CD4-positive, alpha-beta memory T cell (primary cell): Measurements from ENCODE around the gene RETNLB. TPM values are rescaled to one million over a fixed set of nuclear protein-coding genes. Genes with fewer than 3 reads are reported as not detected.

Experiments
- CTCF ChIA-PET: fragments of 350-600 bp; sonication (Branson Sonifier 250); formaldehyde crosslinking; loops from one replicate; lab custom pipeline; 2021; ENCODE audit warnings: inconsistent platforms; ENCODE audit not compliant: partially characterized antibody; lab: Charles Lee
- POLR2A ChIA-PET: fragments of 350-600 bp; sonication (Branson Sonifier 250); formaldehyde crosslinking; loops from one replicate; lab custom pipeline; 2021; ENCODE audit not compliant: partially characterized antibody; lab: Charles Lee
- DNase-seq, 5 donors: peaks; one replicate each; pipeline versions ENCODE4 v3.0.0 to v3.0.0-alpha.2; 2020 to 2022; ENCODE audit warnings: mixed read lengths in 1 of 5
- H3K27ac ChIP-seq: one replicate; pipeline ENCODE4 v1.7.0; 2013; ENCODE audit warnings: low read depth, low read length
- H3K27me3 ChIP-seq: 2 replicates; pipeline ENCODE4 v1.7.0; 2013; ENCODE audit warnings: mild to moderate bottlenecking, low read length, moderate library complexity; ENCODE audit not compliant: insufficient read depth
- H3K36me3 ChIP-seq: 2 replicates; pipeline ENCODE4 v1.7.0; 2013; ENCODE audit warnings: mild to moderate bottlenecking, low read length, moderate library complexity; ENCODE audit not compliant: insufficient read depth
- H3K4me1 ChIP-seq: 2 replicates; pipeline ENCODE4 v1.7.0; 2013; ENCODE audit warnings: mild to moderate bottlenecking, low read length, moderate library complexity; ENCODE audit not compliant: insufficient read depth
- H3K4me3 ChIP-seq, 2 donors: one replicate each; pipeline ENCODE4 v1.7.0; 2013; ENCODE audit warnings: low read length in 2 of 2, mild to moderate bottlenecking in 1 of 2
- H3K9me3 ChIP-seq, 2 donors: one replicate each; pipeline ENCODE4 v1.7.0; 2013; ENCODE audit warnings: low read length in 2 of 2, control low read depth in 1 of 2; ENCODE audit not compliant: control insufficient read depth in 1 of 2
- H3K27ac Mint-ChIP-seq, 7 donors: one replicate each; pipeline ENCODE4 v1.8.0; 2020 to 2021; ENCODE audit warnings: mixed read lengths in 7 of 7, mild to moderate bottlenecking in 6 of 7, inconsistent platforms in 3 of 7, moderate library complexity in 3 of 7
- H3K27me3 Mint-ChIP-seq, 2 donors: one replicate each; pipeline ENCODE4 v1.8.0; 2020 to 2021; ENCODE audit warnings: mixed read lengths in 2 of 2
- H3K36me3 Mint-ChIP-seq, 2 donors: one replicate each; pipeline ENCODE4 v1.8.0; 2020 to 2021; ENCODE audit warnings: mixed read lengths in 2 of 2, inconsistent platforms in 1 of 2, mild to moderate bottlenecking in 1 of 2
- H3K4me1 Mint-ChIP-seq, 4 donors: one replicate each; pipeline ENCODE4 v1.8.0; 2020 to 2021; ENCODE audit warnings: mixed read lengths in 4 of 4, mild to moderate bottlenecking in 1 of 4
- H3K4me3 Mint-ChIP-seq, 8 donors: one replicate each; pipeline ENCODE4 v1.8.0; 2020 to 2021; ENCODE audit warnings: mixed read lengths in 8 of 8, mild to moderate bottlenecking in 7 of 8, moderate library complexity in 6 of 8, inconsistent platforms in 3 of 8
- H3K9me3 Mint-ChIP-seq, 8 donors: one replicate each; pipeline ENCODE4 v1.8.0; 2020 to 2021; ENCODE audit warnings: mixed read lengths in 8 of 8, mild to moderate bottlenecking in 5 of 8, inconsistent platforms in 3 of 8, moderate library complexity in 1 of 8
- intact Hi-C: fragments of 100-400 bp; cut with micrococcal nuclease; formaldehyde crosslinking; loops from one replicate; pipeline ENCODE4 v1.15.1; 2023
- polyA plus RNA-seq, 2 donors: library from polyadenylated mRNA; unstranded; fragments of 300-500 nt; fragmentation: Illumina TruSeq; gene quantifications; one replicate each; pipeline ENCODE4 v1.2.3, GENCODE V29; 2021
- total RNA-seq, 2 experiments: library from RNA; stranded (reverse); gene quantifications; one replicate each; pipeline ENCODE4 v1.2.3, GENCODE V29; 2021

RETNLB gene
- total RNA-seq (not detected), polyA plus RNA-seq (not detected)

- DNase-seq: no peak
- Mint-ChIP-seq H3K9me3 (peaks cover 0 to 4% (median 0%) of the 10 kb centered on the region in 8 donors), H3K4me3 (no peak within 1 kb of the TSS), H3K4me1 (peaks cover 0 to 8% (median 4%) of the 10 kb centered on the region in 4 donors), H3K27me3 (peaks cover 0 to 2% of the 10 kb centered on the region in 2 donors), H3K36me3 (no peaks in the 10 kb centered on the region), H3K27ac (peak within 1 kb of the TSS in 1 of 7 donors; percentile 41)
- H3K4me1 ChIP-seq: no peaks in the 10 kb centered on the region
- no peaks in the 10 kb centered on the region for H3K27me3 ChIP-seq
- intact Hi-C loops: no loop called here
- ChIA-PET POLR2A (no interaction called here), CTCF (interaction anchor here (4.2 kb wide), 1 partner anchor 157 kb away, joined by 20 read pairs; no protein-coding TSS in a partner anchor)
- H3K4me3 ChIP-seq: no peak within 1 kb of the TSS
- no peaks in the 10 kb centered on the region for H3K36me3 ChIP-seq
- no peak within 1 kb of the TSS for H3K27ac ChIP-seq
- H3K9me3 ChIP-seq: no peaks in the 10 kb centered on the region
Observed at GRCh38 chr3:108757404-108757982, at the start of gene RETNLB. Gene RETNLB, minus strand, starts transcription at chr3:108757410. Its CDS starts 225 bp downstream, at chr3:108757185.

- CTCF ChIA-PET: interaction anchor here (1.2 to 4.9 kb wide), 4 partner anchors 13 to 56 kb away, joined by 3 to 43 read pairs (median 6); no protein-coding TSS in a partner anchor
- no peaks in the 10 kb centered on the region for H3K36me3 Mint-ChIP-seq
- peak; percentile 80 to 90 (median 83) for DNase-seq
- Histone ChIP-seq H3K27me3 (no peaks in the 10 kb centered on the region), H3K9me3 (no peaks in the 10 kb centered on the region), H3K4me1 (peaks cover 18% of the 10 kb centered on the region), H3K4me3 (no peak overlapping the region), H3K27ac (peak overlapping the region; percentile 35), H3K36me3 (no peaks in the 10 kb centered on the region)
- intact Hi-C loops: loop anchor here (1.0 kb wide), 1 partner anchor 12 kb away; no protein-coding TSS in a partner anchor
- no peaks in the 10 kb centered on the region for H3K27me3 Mint-ChIP-seq
- H3K27ac Mint-ChIP-seq: peak overlapping the region; percentile 79 to 93 (median 91)
- peaks cover 15 to 27% (median 21%) of the 10 kb centered on the region in 4 donors for H3K4me1 Mint-ChIP-seq
- peak overlapping the region in 7 of 8 donors; percentile 4 to 73 (median 57) for H3K4me3 Mint-ChIP-seq
- POLR2A ChIA-PET: interaction anchor here (0.5 to 4.2 kb wide), 10 partner anchors 14 to 217 kb away, joined by 3 to 39 read pairs (median 4); partner anchors contain the start of genes CIP2A, DZIP3 and TRAT1
- H3K9me3 Mint-ChIP-seq: peaks cover 0 to 8% (median 4%) of the 10 kb centered on the region in 8 donors
Observed at GRCh38 chr3:108806316-108806715, 49.1 kb upstream of the RETNLB start.

- intact Hi-C loops: no loop called here
- Histone ChIP-seq H3K4me1 (peaks cover 18% of the 10 kb centered on the region), H3K27ac (no peak overlapping the region), H3K36me3 (no peaks in the 10 kb centered on the region), H3K4me3 (no peak overlapping the region), H3K9me3 (no peaks in the 10 kb centered on the region), H3K27me3 (no peaks in the 10 kb centered on the region)
- H3K9me3 Mint-ChIP-seq: peaks cover 0 to 10% (median 5%) of the 10 kb centered on the region in 8 donors
- H3K4me1 Mint-ChIP-seq: peaks cover 15 to 27% (median 21%) of the 10 kb centered on the region in 4 donors
- H3K4me3 Mint-ChIP-seq: peak overlapping the region in 4 of 8 donors; percentile 29 to 69 (median 54)
- CTCF ChIA-PET: interaction anchor here (1.0 to 4.9 kb wide), 2 partner anchors 14 to 143 kb away, joined by 3 to 43 read pairs; no protein-coding TSS in a partner anchor
- POLR2A ChIA-PET: interaction anchor here (0.8 to 4.2 kb wide), 2 partner anchors 16 to 28 kb away, joined by 3 to 35 read pairs; no protein-coding TSS in a partner anchor
- no peaks in the 10 kb centered on the region for H3K36me3 Mint-ChIP-seq
- peak overlapping the region in 5 of 7 donors; percentile 42 to 93 (median 89) for H3K27ac Mint-ChIP-seq
- no peaks in the 10 kb centered on the region for H3K27me3 Mint-ChIP-seq
- no peak for DNase-seq
Observed at GRCh38 chr3:108804966-108805365, 47.8 kb upstream of the RETNLB start.

GRCh38 chr3:108804437-108804836, 47.2 kb upstream of the RETNLB start:
- intact Hi-C loops: no loop called here
- no peaks in the 10 kb centered on the region for H3K9me3 ChIP-seq
- no peak overlapping the region for H3K27ac ChIP-seq
- no peaks in the 10 kb centered on the region for H3K36me3 Mint-ChIP-seq
- H3K27ac Mint-ChIP-seq: peak overlapping the region in 4 of 7 donors; percentile 26 to 93 (median 83)
- H3K36me3 ChIP-seq: no peaks in the 10 kb centered on the region
- H3K4me1 ChIP-seq: peaks cover 18% of the 10 kb centered on the region
- H3K27me3 ChIP-seq: no peaks in the 10 kb centered on the region
- ChIA-PET CTCF (interaction anchor here (1.0 to 4.9 kb wide), 2 partner anchors 15 to 142 kb away, joined by 3 to 43 read pairs; no protein-coding TSS in a partner anchor), POLR2A (interaction anchor here (0.8 to 4.2 kb wide), 2 partner anchors 17 to 29 kb away, joined by 3 to 35 read pairs; no protein-coding TSS in a partner anchor)
- H3K4me3 Mint-ChIP-seq: no peak overlapping the region
- no peak overlapping the region for H3K4me3 ChIP-seq
- no peaks in the 10 kb centered on the region for H3K27me3 Mint-ChIP-seq
- peaks cover 0 to 10% (median 5%) of the 10 kb centered on the region in 8 donors for H3K9me3 Mint-ChIP-seq
- H3K4me1 Mint-ChIP-seq: peaks cover 15 to 27% (median 21%) of the 10 kb centered on the region in 4 donors
- no peak for DNase-seq

- Histone ChIP-seq H3K4me3 (no peak overlapping the region), H3K4me1 (no peaks in the 10 kb centered on the region), H3K36me3 (no peaks in the 10 kb centered on the region), H3K27ac (no peak overlapping the region), H3K9me3 (no peaks in the 10 kb centered on the region), H3K27me3 (no peaks in the 10 kb centered on the region)
- Mint-ChIP-seq H3K27ac (no peak overlapping the region), H3K27me3 (peaks cover 0 to 1% of the 10 kb centered on the region in 2 donors), H3K9me3 (peaks cover 0 to 8% (median 2%) of the 10 kb centered on the region in 8 donors), H3K36me3 (no peaks in the 10 kb centered on the region), H3K4me3 (no peak overlapping the region), H3K4me1 (no peaks in the 10 kb centered on the region)
- intact Hi-C loops: no loop called here
- DNase-seq: no peak
- CTCF ChIA-PET: no interaction called here
- POLR2A ChIA-PET: no interaction called here
Observed at GRCh38 chr3:108791473-108791872, 34.3 kb upstream of the RETNLB start.

GRCh38 chr3:108780235-108780634, 23.0 kb upstream of the RETNLB start:
- peak overlapping the region in 5 of 8 donors; percentile 0 to 72 (median 51) for H3K4me3 Mint-ChIP-seq
- ChIA-PET POLR2A (interaction anchor here (0.8 to 1.1 kb wide), 3 partner anchors 26 to 191 kb away, joined by 3 read pairs; partner anchors contain the start of genes CIP2A and DZIP3), CTCF (no interaction called here)
- no peaks in the 10 kb centered on the region for H3K27me3 Mint-ChIP-seq
- H3K9me3 Mint-ChIP-seq: no peaks in the 10 kb centered on the region
- Histone ChIP-seq H3K27me3 (no peaks in the 10 kb centered on the region), H3K4me3 (no peak overlapping the region), H3K36me3 (no peaks in the 10 kb centered on the region), H3K9me3 (no peaks in the 10 kb centered on the region), H3K27ac (no peak overlapping the region), H3K4me1 (peaks cover 26% of the 10 kb centered on the region)
- peak; percentile 39 to 57 (median 50) for DNase-seq
- H3K27ac Mint-ChIP-seq: peak overlapping the region in 6 of 7 donors; percentile 2 to 75 (median 32)
- H3K36me3 Mint-ChIP-seq: no peaks in the 10 kb centered on the region
- H3K4me1 Mint-ChIP-seq: peaks cover 25 to 37% (median 30%) of the 10 kb centered on the region in 4 donors
- intact Hi-C loops: no loop called here

- Mint-ChIP-seq H3K4me1 (peaks cover 25 to 37% (median 30%) of the 10 kb centered on the region in 4 donors), H3K36me3 (no peaks in the 10 kb centered on the region), H3K4me3 (peak overlapping the region in 3 of 8 donors; percentile 51 to 72 (median 57)), H3K27me3 (no peaks in the 10 kb centered on the region), H3K9me3 (no peaks in the 10 kb centered on the region), H3K27ac (peak overlapping the region in 3 of 7 donors; percentile 18 to 61 (median 44))
- Histone ChIP-seq H3K4me3 (no peak overlapping the region), H3K27ac (no peak overlapping the region), H3K9me3 (no peaks in the 10 kb centered on the region), H3K27me3 (no peaks in the 10 kb centered on the region), H3K36me3 (no peaks in the 10 kb centered on the region), H3K4me1 (peaks cover 26% of the 10 kb centered on the region)
- intact Hi-C loops: no loop called here
- ChIA-PET CTCF (no interaction called here), POLR2A (interaction anchor here (0.8 to 1.1 kb wide), 3 partner anchors 9 to 175 kb away, joined by 3 read pairs; no protein-coding TSS in a partner anchor)
- DNase-seq: no peak
Observed at GRCh38 chr3:108779496-108779895, 22.3 kb upstream of the RETNLB start.
